ENCODE results near the gene ENHO. TPM values are rescaled to one million over a fixed set of nuclear protein-coding genes. Genes with fewer than 3 reads are reported as not detected.

Gene ENHO
- total and polyA plus RNA-seq, 10 donors = 0.35 to 0.94 (median 0.81) TPM; not detected in 4

DNA sequence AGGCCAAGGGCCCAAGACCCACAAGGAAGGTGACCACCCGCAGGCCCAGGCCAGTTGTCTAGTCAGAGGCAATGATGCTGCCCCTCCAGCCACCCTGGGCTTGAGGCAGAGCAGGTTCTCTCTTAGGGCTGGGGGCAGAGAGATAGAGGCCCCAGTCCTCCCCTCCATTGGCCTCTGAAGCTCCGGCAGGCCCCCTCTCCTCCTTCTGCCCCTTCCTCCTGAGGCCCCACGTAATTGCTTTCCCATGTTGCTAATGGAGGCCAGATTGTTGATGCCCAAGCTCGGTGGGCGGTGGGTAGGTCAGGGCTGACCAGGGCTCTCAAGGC lies 26.6 kb upstream of the ENHO start:
- WGBS, 5 donors = 85 to 94% (median 89%) methylated on average over 5 of the region's 5 CpGs
- no peak overlapping the region for H3K4me3 ChIP-seq

DNA sequence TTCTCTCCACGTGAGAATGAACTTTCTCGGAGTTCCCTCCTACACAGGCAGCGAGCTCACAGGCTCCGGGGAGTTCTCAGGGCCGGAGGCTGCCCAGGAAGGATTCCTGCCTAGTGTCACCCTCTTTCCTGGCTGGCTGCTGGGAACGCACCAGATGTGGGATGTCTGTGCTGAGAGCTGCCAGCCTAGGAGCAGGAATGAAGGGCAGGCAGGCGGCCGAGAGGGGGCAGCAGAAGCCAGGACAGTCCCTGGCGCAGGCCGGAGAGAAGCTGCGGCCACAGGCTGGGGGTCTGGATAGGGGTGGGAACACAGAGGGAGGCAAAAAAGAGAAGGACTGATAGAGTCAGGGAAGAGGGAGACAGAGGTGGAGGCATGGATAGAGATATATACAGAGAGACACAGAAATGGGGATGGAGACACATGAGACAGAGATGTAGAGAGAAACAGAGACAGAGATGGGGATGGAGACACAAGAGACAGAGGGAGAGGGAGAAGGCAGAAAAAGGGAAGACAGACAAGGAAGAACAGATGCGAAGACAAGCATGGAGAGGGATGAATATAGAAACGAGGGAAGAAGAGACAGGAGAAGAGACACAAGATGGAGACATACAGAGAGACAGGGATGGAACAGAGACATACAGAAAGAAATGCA lies 25.3 kb upstream of the ENHO start:
- DNase-seq = peak; percentile 84
- no peaks in the 10 kb centered on the region for H3K9me3 ChIP-seq
- peaks cover 0 to 38% (median 6%) of the 10 kb centered on the region in 7 donors for H3K27me3 ChIP-seq (replicated peaks in 1 of 7)
- no peak overlapping the region for H3K4me3 ChIP-seq
- no peak for TF ChIP-seq POLR2A (IDR thresholded peaks at IDR 0.05)
- peak; percentile 44 to 71 (median 61) for TF ChIP-seq POLR2AphosphoS5 (IDR thresholded peaks at IDR 0.05)
- TF ChIP-seq, protein P1, sequence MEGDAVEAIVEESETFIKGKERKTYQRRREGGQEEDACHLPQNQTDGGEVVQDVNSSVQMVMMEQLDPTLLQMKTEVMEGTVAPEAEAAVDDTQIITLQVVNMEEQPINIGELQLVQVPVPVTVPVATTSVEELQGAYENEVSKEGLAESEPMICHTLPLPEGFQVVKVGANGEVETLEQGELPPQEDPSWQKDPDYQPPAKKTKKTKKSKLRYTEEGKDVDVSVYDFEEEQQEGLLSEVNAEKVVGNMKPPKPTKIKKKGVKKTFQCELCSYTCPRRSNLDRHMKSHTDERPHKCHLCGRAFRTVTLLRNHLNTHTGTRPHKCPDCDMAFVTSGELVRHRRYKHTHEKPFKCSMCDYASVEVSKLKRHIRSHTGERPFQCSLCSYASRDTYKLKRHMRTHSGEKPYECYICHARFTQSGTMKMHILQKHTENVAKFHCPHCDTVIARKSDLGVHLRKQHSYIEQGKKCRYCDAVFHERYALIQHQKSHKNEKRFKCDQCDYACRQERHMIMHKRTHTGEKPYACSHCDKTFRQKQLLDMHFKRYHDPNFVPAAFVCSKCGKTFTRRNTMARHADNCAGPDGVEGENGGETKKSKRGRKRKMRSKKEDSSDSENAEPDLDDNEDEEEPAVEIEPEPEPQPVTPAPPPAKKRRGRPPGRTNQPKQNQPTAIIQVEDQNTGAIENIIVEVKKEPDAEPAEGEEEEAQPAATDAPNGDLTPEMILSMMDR (IDR thresholded peaks at IDR 0.05 in 8 of 11, conservative IDR thresholded peaks at IDR 0.05 in 3 of 11) = peak; percentile 63 to 94 (median 80)
- intact Hi-C loops (cut with DNase I; ENCODE audit: low total_unique reads) = loop anchor here (5.0 kb wide), 1 partner anchor 44 kb away; no protein-coding TSS in a partner anchor
- peaks cover 0 to 8% (median 0%) of the 10 kb centered on the region in 6 donors for H3K36me3 ChIP-seq
- WGBS, 5 donors = 13 to 18% (median 16%) methylated on average over 10 to 13 of the region's 13 CpGs
- H3K4me1 ChIP-seq = peaks cover 0 to 30% (median 0%) of the 10 kb centered on the region in 6 donors
- peak overlapping the region in 1 of 8 donors; percentile 1 for H3K27ac ChIP-seq

More for the DNA sequence above, 26.6 kb upstream of the ENHO start:
- Histone ChIP-seq H3K27me3 (replicated peaks in 1 of 7) (peaks cover 0 to 32% (median 6%) of the 10 kb centered on the region in 7 donors), H3K9me3 (no peaks in the 10 kb centered on the region), H3K36me3 (peaks cover 0 to 8% (median 0%) of the 10 kb centered on the region in 6 donors), H3K4me1 (peaks cover 0 to 33% (median 4%) of the 10 kb centered on the region in 6 donors), H3K27ac (no peak overlapping the region)
- intact Hi-C loops (cut with DNase I; ENCODE audit: low total_unique reads) = loop anchor here (5.0 kb wide), 1 partner anchor 43 kb away; no protein-coding TSS in a partner anchor
- TF ChIP-seq, protein P1 (IDR thresholded peaks at IDR 0.05 in 8 of 11, conservative IDR thresholded peaks at IDR 0.05 in 3 of 11) = no peak
- TF ChIP-seq POLR2A (IDR thresholded peaks at IDR 0.05) = no peak
- TF ChIP-seq POLR2AphosphoS5 (IDR thresholded peaks at IDR 0.05) = no peak
- DNase-seq = peak; percentile 59

DNA sequence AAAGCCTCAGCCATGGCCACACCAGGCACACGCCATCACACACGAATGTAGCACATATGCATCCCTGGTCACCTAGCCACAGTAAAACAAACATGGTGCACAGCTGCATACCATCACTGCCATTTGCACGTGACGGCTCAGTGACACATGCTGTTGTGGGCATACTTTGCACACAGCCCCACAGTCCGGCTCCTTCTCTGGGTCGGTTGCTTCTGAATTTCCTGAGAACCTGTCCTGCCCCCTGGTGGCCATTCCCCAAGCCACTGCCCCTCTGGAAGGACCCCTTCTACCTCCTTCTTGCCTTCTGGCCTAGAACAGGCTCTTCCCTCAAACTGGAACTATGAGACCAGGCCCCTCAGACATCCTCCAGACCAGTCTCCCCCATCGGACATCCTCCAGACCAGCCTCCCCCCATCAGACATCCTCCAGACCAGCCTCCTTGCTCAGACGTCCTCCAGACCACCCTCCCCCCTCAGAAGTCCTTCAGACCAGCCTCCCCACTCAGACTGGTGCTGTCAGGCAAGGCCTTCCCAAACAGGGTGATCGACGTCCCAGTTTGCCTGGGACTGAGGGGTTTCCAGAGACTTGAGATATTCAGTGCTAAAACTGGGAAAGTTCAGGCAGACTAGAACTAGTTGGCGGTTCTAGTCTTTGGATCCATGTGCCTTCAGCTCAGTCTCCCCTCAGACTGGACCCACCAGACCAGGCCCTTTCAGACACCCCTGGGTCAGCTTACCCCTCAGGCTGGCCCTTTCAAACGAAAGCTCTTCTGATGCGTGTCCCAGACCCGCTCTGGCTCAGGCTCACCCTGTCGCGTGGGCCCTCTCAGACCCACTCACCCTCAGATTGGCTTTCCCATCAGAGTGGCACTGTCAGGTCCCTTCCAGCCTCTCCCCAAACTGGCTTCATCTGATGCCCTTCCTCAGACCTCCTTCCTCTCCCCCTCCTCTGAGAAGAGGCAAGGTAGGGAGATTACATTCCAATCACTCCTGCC lies 24.3 kb upstream of the ENHO start:
- no peak overlapping the region for H3K4me3 ChIP-seq
- WGBS, 5 donors = 61 to 66% (median 63%) methylated on average over 16 of the region's 16 CpGs
- peaks cover 0 to 7% (median 0%) of the 10 kb centered on the region in 6 donors for H3K36me3 ChIP-seq
- intact Hi-C loops (cut with DNase I; ENCODE audit: low total_unique reads) = loop anchor here (5.0 kb wide), 1 partner anchor 45 kb away; no protein-coding TSS in a partner anchor
- H3K4me1 ChIP-seq = peaks cover 0 to 22% (median 0%) of the 10 kb centered on the region in 6 donors
- no peak for TF ChIP-seq POLR2A (IDR thresholded peaks at IDR 0.05)
- TF ChIP-seq, protein P1 (IDR thresholded peaks at IDR 0.05 in 8 of 11, conservative IDR thresholded peaks at IDR 0.05 in 3 of 11) = peak; percentile 17 to 75 (median 57)
- TF ChIP-seq POLR2AphosphoS5 (IDR thresholded peaks at IDR 0.05) = no peak
- DNase-seq = peak; percentile 79
- no peaks in the 10 kb centered on the region for H3K9me3 ChIP-seq
- H3K27me3 ChIP-seq (replicated peaks in 1 of 7) = peaks cover 0 to 29% (median 6%) of the 10 kb centered on the region in 7 donors
- H3K27ac ChIP-seq = peak overlapping the region in 1 of 8 donors; percentile 1
